ENCODE data around the gene JAKMIP1. TPM values are rescaled to one million over a fixed set of nuclear protein-coding genes. Genes with fewer than 3 reads are reported as not detected.

The JAKMIP1 gene
- total RNA-seq, 4 donors from 2014 or later = not detected

DNA sequence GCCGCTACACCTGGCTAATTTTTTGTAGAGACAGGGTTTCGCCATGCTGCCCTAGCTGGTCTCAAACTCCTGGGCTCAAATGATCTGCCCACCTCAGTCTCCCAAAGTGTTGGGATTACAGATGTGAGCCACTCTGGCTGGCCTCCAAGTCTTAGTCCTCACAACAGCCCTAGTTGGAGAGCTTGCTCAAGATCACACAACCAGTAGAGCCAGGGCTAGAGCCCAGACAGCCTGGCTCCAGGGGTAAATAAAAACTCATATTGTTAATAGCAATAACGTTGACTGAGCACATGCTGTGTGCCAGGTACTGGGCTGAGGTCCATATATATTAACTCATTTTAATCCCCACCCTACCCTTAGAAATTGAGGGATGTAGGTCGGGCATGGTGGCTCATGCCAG is 7.3 kb upstream of the JAKMIP1 start:
- intact Hi-C loops (cut with DNase I; ENCODE audit: low total_unique reads) = loop anchor here (5.0 kb wide), 1 partner anchor 790 kb away; no protein-coding TSS in a partner anchor
- WGBS, 2 donors = 65 to 69% methylated on average over 4 of the region's 4 CpGs
- TF ChIP-seq, protein P1, sequence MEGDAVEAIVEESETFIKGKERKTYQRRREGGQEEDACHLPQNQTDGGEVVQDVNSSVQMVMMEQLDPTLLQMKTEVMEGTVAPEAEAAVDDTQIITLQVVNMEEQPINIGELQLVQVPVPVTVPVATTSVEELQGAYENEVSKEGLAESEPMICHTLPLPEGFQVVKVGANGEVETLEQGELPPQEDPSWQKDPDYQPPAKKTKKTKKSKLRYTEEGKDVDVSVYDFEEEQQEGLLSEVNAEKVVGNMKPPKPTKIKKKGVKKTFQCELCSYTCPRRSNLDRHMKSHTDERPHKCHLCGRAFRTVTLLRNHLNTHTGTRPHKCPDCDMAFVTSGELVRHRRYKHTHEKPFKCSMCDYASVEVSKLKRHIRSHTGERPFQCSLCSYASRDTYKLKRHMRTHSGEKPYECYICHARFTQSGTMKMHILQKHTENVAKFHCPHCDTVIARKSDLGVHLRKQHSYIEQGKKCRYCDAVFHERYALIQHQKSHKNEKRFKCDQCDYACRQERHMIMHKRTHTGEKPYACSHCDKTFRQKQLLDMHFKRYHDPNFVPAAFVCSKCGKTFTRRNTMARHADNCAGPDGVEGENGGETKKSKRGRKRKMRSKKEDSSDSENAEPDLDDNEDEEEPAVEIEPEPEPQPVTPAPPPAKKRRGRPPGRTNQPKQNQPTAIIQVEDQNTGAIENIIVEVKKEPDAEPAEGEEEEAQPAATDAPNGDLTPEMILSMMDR (IDR thresholded peaks at IDR 0.05) = no peak
- TF ChIP-seq POLR2A (IDR thresholded peaks at IDR 0.05) = no peak
- DNase-seq (ENCODE audit: low spot score in 2 of 2) = peak in 1 of 2 donors; percentile 5
- H3K4me3 ChIP-seq (ENCODE audit: low read depth, poor library complexity, severe bottlenecking) = no peak overlapping the region

DNA sequence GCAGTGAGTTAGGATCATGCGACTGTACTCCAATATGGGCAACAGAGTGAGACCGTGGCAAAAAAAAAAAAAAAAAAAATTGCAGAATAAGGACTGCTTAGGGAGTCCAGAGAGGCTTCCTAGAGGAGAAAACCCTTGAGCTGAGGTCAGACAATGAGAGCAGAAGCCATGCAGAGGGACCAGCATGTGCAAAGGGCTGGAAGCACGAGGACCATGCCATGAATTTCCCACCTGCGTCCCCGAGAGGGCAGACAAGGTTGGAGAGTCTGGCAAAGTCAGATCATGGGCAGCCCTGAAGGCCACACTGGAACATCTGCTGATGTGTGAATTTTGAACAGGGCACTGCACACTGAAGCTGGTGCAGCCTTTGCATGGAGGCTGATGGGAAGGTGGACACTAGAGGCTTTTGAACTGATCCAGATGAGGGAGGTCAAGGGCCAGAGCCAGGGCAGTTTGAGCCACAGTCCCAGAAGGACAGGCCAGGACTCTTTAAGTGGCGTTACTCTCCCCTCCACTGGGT is 6.5 kb upstream of the JAKMIP1 start:
- intact Hi-C loops (cut with DNase I; ENCODE audit: low total_unique reads) = loop anchor here (5.0 kb wide), 1 partner anchor 790 kb away; no protein-coding TSS in a partner anchor
- peak in 1 of 2 donors; percentile 43 for DNase-seq (ENCODE audit: low spot score in 2 of 2)
- TF ChIP-seq POLR2A (IDR thresholded peaks at IDR 0.05) = no peak
- TF ChIP-seq, protein P1 (IDR thresholded peaks at IDR 0.05) = no peak
- H3K4me3 ChIP-seq (ENCODE audit: low read depth, poor library complexity, severe bottlenecking) = no peak overlapping the region
- WGBS, 2 donors = 77 to 78% methylated on average over 6 of the region's 6 CpGs

DNA sequence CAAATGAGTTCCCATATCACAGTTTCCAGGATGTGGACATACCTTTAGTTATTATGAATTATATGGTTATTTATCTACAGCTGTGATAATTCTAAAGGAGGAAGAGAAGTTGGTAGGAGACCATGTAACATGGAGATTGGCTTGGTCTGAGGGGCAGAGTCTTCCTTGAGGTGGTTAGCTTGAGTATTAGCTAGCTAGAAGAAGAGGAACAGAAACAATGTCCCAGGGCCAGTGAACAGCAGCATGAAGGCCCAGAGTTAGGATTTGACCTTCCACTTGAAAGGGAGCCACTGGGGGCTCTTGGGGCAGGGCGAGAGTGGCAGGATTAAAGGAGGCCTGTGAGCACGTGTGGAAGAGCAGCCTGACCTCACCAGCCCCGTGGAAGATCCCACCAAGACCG is 5.6 kb upstream of the JAKMIP1 start:
- 55 to 77% methylated on average over 4 of the region's 4 CpGs for WGBS, 2 donors
- intact Hi-C loops (cut with DNase I; ENCODE audit: low total_unique reads) = loop anchor here (5.0 kb wide), 1 partner anchor 789 kb away; no protein-coding TSS in a partner anchor

DNA sequence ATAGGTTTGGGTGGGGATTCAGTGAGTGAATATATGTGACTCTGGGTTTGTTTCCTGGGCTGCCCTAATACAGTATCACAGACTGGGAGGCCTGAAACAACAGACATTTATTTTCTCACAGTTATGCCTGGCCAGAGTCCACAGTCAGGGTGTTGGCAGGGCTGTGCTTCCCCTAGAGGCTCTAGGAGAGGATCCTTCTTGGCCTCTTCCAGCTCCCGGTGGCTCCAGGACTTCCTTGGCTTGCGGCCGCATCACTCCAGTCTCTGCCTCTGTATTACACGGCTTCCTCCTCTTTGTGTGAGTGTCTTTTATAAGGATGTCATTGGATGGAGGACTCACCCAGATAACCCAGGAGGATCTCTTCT is 5.2 kb upstream of the JAKMIP1 start:
- peak in 1 of 2 donors; percentile 64 for DNase-seq (ENCODE audit: low spot score in 2 of 2)
- intact Hi-C loops (cut with DNase I; ENCODE audit: low total_unique reads) = loop anchor here (5.0 kb wide), 1 partner anchor 788 kb away; no protein-coding TSS in a partner anchor
- H3K4me3 ChIP-seq (ENCODE audit: low read depth, poor library complexity, severe bottlenecking) = no peak overlapping the region
- 35 to 54% methylated on average over 4 of the region's 4 CpGs for WGBS, 2 donors
- TF ChIP-seq, protein P1 (IDR thresholded peaks at IDR 0.05) = no peak
- no peak for TF ChIP-seq POLR2A (IDR thresholded peaks at IDR 0.05)

More for the DNA sequence above, 5.6 kb upstream of the JAKMIP1 start:
- TF ChIP-seq POLR2A (IDR thresholded peaks at IDR 0.05) = no peak
- TF ChIP-seq, protein P1 (IDR thresholded peaks at IDR 0.05) = no peak
- DNase-seq (ENCODE audit: low spot score in 2 of 2) = no peak
- no peak overlapping the region for H3K4me3 ChIP-seq (ENCODE audit: low read depth, poor library complexity, severe bottlenecking)

DNA sequence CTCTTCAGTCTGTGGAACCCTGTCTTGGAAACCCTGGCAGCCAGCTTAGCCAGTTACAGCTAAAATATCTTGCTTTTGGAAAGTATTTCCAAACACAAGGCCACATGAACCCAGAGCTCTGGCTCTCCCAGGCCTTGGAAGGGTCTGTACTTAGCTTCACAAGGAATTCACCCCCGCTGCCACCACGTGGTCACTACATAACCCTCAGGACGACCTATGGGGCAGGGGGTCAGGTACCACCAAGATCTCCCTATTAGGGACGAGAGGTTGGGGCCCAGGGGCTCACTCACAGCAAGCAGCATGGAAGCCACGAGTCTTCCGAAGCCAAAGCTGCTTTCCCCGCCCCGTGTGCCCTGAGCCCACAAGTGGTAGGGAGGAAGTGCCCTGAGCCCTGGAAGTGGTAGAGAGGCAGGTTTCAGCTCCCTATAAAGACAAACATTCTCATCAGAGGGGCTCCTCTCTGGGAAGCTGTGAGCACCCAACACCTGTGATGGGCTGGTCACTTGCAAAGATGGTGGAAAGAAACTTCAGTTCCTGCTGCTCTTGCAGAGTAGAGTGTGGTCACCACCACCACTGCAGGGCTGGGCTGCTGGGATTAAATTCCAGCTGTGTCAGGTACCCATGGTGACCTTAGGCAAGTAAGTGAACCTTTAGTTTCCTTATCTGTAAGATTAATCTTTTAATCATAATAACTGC is 4.7 kb upstream of the JAKMIP1 start:
- TF ChIP-seq, protein P1 (IDR thresholded peaks at IDR 0.05) = no peak
- TF ChIP-seq POLR2A (IDR thresholded peaks at IDR 0.05) = no peak
- peak in 1 of 2 donors; percentile 76 for DNase-seq (ENCODE audit: low spot score in 2 of 2)
- intact Hi-C loops (cut with DNase I; ENCODE audit: low total_unique reads) = loop anchor here (5.0 kb wide), 1 partner anchor 788 kb away; no protein-coding TSS in a partner anchor
- WGBS, 2 donors = 62% methylated on average over 8 of the region's 8 CpGs
- H3K4me3 ChIP-seq (ENCODE audit: low read depth, poor library complexity, severe bottlenecking) = no peak overlapping the region

All from lower leg skin (tissue), 4 donors.